ENCODE data around the gene MPP7. TPM values are rescaled to one million over a fixed set of nuclear protein-coding genes. Genes with fewer than 3 reads are reported as not detected.

MPP7 gene
- total RNA-seq, 1 donor from 2014 or later = 0.07 TPM

- DNase-seq (ENCODE audit: low read depth, low spot score) = no peak
These were observed 29.5 kb downstream of the MPP7 start for GRCh38 chr10:28273343-28273742.

GRCh38 chr10:28269842-28270456 lies 32.9 kb downstream of the MPP7 start:
- no peak for DNase-seq (ENCODE audit: low read depth, low spot score)

- DNase-seq (ENCODE audit: low read depth, low spot score) = no peak
These were observed 36.2 kb downstream of the MPP7 start for GRCh38 chr10:28266449-28267224.

GRCh38 chr10:28263136-28263857 lies 39.6 kb downstream of the MPP7 start:
- DNase-seq (ENCODE audit: low read depth, low spot score) = no peak

- DNase-seq (ENCODE audit: low read depth, low spot score) = no peak
These were observed 46.1 kb downstream of the MPP7 start for GRCh38 chr10:28256776-28257175.

GRCh38 chr10:28254290-28254985 lies 48.4 kb downstream of the MPP7 start:
- DNase-seq (ENCODE audit: low read depth, low spot score) = no peak

GRCh38 chr10:28253169-28253785 lies 49.6 kb downstream of the MPP7 start:
- DNase-seq (ENCODE audit: low read depth, low spot score) = no peak

Other genes starting within 250 kb of the MPP7 start
- gene WAC, start 230.1 kb upstream of the MPP7 start, total RNA-seq = 45.6 and 64.4 TPM in 2 replicates